Amygdala (tissue), 56 donors: Measurements from ENCODE around the gene MEX3C.

Experiments
- DNase-seq, 56 donors: peaks; one replicate each; lab custom pipeline; 2025; lab: John Stamatoyannopoulos, UW

Gene MEX3C

DNA sequence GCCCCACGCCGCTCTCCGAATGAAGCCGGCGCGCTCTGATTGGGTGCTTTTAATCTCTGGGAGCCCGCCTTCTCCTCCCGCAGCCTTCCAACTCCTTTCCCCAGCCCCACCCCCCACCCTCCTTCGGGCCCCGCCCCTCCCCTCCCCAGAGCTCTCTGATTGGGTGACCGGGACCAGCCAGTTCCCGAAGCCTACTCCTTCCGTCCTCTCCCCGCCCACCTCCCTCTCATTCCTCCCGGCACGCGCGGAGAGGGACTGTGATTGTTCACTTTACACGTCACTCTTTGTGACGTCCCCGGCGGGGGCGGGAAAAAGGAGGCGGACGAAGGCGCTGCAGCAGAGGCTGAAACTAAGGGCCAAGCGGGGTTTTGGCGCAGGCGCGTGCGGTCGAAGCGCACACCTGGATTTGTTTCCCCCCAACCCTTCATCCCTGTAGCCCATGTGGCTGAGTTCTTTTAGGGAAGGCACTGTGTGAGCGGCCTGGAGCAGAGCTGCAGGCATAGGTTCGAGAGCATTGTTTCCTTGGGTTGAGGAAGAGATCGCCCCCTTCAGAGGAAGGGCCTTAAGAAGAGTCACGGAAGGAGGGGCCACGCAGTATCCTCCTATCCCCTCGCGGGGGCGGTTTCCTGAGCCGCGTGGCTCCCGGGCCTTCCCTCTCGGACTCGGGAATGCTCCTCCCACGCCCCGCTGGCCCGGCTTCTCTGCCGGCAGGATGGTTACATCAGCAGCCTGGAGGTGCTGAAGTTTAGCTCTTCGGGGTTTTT is at the start of gene MEX3C:
Gene MEX3C, minus strand, starts transcription at position 21 of the 764 bp plus-strand sequence. CDS start 361 bp downstream, outside the sequence.
- peak; percentile 68 to 100 (median 99) for DNase-seq

DNA sequence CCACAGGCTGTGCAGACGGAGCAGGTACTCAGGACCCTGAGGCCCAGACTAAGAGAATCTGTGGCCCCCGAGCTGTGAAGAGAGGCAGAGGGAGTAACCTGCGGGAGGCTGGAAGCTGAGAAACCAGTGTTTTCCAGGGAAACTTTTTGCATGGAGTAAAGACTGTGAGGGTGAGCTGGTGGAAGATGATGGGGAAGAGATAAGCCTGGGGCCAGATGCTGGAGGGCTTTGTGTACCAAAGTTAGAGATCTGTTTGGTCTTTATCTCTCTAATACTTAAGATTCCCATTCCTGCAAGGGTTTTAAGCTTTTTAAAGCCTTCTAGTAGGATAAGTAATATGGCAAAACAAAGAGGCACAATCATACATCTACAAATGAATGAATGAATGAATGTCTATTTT is 43.7 kb upstream of the MEX3C start:
- DNase-seq, result no peak

DNA sequence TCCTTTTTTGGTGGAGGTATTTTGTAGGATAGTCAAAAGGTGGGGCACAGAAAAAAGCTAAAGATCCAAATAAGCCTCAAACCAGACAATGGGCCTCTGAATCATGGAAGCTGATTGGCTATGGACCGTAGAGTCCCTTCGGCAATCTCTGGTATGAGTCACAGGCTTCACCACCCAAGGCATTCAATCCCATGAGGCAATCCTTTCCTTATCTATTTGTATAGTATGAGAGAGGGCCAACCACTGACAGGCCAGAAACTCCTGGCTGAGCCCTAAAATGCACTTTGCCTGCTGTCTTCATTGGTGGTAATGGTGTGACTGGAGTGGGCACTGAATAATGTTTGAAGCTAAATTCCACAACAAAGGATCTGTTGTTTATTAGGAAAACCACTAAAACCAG is 38.7 kb upstream of the MEX3C start:
- no peak for DNase-seq

DNA sequence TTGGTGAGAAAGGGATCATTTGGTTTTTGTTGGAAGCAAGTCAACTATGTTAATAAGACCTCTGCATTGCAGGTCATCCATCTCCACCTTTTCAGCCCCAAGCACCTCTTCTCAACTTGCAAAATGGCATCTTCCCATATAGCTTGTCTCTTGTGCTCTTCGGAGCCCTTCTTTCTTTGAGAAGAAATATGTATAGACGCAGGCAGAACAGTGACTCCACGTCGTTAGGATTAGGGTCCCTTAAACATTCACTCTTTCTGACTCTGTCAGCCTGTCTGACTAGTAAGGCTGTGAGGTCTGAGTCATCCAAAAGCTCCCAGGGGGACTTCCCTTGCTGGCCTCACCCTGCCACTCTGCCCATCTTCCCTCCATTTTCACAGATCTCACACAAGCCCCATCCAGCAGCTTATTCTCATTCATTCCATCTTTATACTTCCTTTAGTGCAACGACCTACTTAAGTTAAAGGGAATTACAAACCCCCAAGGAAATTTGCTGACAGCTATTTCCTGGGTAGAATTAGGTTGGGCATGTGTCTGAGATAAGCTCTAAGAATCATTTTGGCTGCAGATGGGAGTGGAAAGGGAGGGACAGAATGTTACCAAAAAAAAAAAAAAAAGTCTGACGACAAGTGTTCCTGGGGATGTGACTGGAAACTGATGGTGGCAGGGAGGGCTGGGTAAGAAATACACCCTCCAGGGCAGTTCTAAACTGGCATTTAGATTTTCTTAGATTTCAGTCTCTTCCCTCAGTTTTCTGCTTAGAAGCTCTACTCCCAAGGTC is 37.7 kb upstream of the MEX3C start:
- DNase-seq, result no peak

DNA sequence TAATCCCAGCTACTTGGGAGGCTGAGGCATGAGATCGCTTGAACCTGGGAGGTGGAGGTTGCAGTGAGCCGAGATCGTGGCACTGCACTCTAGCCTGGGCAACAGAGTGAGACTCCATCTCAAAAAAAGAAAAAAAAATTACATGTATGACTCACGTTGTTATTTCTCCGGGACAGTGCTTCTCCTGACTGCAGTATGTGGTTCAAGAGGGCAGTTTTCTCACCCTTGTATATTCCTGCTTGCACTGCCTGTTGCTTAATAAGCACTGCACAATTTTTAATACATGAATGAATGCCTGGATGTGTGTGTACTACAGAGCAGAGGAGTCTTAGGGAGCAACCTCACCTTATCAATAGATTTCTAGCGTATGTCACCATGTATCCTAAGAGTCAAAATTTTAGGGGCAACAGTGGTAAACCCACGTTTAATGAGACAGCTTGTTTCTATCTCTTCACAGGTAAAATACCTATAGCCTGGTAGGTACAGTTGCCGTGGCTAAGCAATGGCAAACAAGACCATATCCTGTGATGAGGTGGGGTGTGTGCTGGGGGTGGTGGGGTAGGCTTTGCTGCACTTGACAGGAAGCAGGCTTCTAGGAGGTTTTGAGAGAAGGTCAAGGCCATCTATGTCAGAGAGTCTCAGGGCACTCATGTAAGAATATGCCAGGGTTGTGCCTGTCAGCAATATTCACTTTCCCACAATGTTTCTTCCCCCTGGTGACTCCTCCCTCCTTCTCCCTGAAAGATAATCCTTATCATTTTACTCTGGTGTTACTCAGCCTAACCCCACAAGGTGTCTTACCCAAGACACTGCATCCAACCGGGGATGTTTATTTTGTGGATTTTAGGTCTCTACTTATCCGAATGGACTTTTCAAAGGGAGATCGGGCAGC is 36.9 kb upstream of the MEX3C start:
- no peak for DNase-seq

DNA sequence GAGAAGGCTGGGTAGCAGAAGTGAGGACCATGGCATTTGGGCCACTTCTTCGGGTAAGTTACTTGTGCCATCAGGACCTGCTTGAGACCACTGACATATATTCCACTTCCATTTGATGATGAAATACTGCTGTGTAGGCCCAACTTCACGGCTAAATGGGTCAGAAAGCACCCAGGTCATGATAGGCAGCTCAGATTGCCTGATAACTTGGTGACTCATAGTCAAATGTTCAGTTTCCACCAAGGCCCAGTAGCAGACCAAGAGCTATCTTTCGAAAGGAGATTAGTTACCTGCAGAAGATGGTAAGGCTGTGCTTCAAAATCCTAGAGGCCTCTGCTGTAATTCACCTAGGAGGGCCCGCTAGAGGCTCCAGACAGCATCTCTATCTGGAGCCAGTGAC is 31.8 kb upstream of the MEX3C start:
- no peak for DNase-seq

DNA sequence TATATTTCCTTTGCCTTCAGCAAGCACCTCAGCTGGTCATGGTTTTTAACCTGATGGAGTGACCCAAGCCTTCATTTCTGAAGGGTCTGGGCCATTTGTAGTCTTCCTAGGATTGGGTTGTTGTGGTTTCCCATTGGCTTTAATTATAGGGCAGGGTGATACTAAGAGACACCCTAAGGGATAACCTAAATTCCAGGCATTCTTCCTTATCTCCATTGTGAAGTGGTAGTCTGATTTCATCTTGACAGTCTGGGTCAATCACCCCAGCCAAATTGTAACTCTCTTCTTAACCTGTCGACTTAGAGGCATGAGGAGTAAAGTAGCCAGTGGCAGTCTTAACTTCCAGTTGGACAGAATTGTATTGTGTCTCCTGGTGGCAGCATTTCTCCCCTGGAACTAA is 30.2 kb upstream of the MEX3C start:
- DNase-seq, result no peak

DNA sequence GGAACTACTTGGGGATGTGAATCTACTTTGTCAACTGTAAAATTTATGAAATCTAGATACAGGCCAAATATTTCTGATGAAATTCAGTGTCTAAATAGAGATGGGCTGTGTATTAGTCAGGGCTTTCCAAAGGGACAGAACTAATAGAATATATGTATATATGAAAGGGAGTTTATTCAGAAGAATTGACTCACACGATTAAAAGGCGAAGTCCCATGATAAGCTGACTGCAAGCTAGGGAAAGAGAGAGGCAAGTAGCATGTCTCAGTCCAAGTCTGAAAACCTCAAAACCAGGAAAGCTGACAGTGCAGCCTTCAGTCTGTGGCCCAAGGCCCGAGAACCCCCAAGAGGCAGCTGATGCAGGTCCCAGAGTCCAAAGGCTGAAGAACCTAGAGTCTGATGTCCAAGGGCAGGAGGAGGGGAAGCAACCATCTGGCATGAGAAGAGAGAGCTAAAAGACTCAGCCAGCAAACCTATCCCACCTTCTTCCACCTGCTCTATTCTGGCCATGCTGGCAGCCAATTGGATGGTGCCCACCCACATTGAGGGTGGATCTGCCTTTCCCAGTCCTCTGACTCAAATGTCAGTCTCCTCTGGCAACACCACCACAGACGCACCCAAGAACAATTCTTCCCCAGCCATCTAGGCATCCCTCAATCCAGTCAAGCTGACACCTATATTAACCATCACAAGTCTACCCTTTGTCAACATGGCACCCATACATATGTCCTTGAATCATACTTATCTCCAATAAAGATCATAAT is 29.3 kb upstream of the MEX3C start:
- no peak for DNase-seq

DNA sequence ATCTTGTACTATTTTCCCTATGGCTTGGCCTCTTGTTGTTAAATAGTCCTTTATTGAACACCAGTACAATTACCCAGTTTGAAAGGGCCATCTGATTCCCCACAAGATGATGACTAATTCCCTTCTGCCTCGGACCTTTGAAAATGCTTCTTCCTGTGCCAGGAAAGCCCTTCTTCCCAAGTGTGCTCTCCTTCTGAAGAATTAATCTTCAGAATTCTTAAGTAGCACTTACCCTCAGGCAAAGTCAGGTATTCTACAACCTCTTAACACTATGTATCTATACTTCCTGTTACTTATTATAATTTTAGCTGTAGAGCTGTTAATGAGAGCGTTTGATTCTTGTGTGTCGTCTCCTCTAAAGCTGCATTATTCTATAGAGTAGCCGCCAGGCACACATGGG is 28.6 kb upstream of the MEX3C start:
- no peak for DNase-seq

DNA sequence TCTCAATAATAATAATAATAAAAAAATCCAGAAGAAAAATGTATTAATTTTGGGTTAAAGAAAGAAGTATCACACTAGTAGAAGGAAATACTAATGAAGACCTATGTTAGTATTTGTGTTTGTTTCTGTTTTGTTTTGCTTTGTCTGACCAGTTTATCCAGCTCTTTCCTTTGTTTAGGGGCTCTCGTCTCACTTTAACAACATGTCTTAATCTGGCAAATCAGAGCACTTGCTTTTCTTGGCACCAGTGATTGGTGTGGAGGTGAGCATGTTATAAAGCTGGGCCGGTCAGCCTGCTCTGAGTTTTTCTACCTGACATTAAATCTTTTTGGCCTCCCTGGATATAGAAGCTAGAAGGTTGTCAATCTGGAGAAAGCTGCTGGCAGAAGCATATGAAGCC is 15.1 kb upstream of the MEX3C start:
- no peak for DNase-seq

DNA sequence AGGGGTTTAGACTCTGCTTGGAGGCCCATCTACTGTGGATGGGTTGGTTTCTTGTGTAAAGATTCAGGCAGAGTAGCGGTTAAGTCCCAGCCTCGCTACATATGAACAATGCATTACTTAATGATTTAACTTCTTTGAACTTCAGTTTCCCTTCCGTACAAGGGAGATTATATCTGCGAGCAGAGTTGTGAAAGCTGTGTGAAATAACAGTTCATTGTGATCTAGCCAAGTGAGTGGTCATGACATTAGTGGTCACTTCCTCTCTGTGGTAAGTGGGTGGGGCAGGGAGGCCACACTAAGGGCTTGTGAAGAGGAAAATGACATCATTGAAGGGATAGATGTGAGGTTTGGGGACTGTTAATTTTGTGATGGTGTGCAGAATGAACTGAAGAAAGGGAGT is 14.1 kb upstream of the MEX3C start:
- no peak for DNase-seq

DNA sequence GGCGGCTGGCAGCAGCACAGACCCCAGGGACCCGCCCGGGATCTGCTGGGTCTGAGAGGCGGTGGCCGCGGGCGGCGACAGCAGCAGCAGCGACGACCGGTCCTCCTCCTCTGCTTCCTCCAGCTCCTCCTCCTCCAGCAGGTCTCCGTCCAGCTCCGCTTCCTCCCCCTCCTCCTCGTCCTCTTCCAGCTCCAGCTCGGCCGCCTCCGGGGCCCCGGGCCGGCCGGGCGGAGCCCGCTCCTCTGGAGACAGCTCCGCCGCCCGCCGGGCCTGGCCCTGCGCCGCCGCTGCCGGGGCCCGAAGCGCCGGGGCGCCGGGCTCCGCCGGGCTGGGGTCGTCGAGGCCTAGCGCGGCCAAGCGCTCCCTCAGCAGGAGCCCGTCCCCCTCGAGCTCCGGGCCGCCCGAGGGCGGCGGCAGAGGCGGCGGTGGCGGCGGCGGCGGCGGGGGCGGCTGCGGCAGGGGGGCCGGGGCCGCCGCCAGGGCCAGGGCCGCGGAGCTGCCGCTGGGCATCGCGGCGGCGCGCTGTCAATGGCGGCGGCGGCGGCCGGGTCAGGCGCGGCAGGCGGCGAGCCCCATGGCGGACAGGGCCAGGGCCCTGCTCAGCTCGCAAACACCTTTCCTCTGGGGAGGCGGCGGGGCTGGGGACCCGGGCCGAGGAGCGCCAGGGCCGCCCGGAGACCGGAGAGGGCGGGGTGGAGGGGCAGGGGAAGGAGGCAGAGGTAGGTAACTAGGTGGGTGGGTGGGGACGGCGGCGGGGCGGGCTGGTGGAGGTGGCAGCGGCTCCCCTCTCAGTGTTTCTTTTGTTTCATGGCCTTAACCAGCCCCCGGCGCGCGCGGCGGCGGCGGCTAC is 445 bp downstream of the MEX3C start:
- peak in 36 of 56 donors; percentile 8 to 66 (median 34) for DNase-seq

DNA sequence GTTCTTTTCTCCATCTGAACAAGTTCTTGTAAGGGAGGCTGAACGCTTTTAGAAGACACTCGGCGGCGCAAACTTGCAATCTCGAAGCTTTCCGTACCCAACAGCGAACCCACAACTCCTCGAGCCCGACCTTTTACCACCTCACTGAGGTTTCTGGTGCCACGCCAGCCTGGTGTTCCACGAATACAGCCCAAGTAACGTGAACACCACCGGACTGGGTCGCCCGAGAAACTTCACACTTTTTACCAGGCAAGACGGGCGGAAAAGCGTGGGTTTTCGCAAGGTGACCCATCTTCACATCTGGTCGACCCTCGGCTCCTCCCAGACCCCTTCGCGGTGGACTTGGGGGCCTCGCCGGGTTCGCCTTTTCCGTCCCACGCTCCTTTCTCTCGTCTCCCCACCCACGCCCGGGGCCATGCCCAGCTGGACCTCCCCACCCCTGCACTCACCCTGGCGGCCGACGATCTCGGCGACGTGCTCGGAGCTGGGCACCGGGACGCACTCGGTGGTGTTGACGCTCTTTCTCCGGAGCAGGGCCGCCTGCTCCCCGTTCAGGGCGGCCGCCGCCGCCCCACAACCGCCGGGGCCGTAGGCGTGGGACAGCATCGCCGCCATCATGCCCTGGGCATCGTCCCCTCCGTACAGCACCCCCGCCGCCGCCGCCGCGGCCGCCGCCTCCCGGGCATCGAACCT is 1.2 kb downstream of the MEX3C start:
- DNase-seq, result peak in 40 of 56 donors; percentile 8 to 57 (median 34)

DNA sequence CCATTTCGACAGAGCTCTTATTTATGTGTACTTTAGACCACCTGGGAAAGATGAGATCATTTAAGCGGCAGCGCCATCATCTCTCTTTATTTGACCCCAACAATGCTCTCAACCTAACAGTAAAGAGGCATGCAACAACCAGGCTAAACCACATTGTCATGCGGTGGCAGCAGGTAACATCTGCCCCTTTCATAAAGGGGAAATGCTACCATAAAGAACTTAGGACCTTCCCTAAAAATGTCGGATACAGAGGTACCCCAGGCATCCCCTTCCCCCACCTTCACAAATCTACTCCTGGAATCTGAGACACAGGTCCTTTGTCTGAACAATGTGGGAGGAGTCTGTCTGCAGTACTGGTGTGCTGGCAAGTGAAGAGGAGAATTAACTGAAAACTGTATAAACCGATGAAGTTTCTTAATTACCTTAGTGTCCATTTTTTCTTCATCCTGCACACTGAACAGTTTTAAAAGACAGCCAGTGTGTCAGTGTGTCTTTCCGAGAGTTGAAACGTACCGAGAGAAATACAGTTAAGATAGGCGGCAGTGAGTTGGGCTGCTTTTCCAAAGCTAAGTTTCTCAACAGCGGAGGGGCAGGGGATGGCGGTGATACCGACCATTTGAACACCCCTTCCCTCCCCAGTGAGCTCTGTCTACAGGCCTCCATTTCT is 1.9 kb downstream of the MEX3C start:
- peak in 6 of 56 donors; percentile 4 to 48 (median 22) for DNase-seq

DNA sequence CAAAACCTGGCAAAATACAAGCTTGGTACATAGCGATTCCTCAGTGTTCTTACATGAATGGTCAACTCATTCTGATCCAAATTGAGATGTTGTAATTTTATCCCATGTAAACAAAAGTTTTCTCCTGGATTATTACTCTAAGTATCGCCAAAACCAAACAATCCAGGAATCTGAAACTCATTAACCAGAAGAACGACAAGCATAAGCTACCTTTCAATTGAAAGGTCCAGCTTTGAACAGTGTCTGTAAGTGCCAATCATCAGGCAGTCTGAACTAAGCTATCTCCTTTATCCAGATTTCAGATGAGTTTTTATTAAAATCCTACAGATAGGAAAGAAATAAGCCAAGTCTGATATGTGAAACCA is 2.4 kb downstream of the MEX3C start:
- DNase-seq, result no peak

DNA sequence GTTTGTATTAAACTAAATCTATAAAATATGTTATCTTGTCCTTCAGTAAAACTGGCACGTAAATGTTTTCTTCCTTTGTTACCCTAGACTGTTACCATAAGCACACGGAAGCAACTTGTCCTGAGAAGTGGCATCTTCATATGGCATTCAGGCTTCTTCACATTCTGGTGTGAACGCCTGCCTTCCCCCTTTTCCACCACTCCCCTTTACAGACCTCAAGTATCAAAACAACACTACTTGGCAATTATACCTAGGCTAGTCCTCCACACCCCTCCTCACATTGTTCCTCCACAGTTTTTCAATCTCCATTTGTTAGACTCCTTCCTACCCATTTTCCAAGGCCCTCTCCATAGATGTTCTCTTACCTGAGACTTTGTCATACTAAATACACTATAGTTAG is 2.9 kb downstream of the MEX3C start:
- no peak for DNase-seq

DNA sequence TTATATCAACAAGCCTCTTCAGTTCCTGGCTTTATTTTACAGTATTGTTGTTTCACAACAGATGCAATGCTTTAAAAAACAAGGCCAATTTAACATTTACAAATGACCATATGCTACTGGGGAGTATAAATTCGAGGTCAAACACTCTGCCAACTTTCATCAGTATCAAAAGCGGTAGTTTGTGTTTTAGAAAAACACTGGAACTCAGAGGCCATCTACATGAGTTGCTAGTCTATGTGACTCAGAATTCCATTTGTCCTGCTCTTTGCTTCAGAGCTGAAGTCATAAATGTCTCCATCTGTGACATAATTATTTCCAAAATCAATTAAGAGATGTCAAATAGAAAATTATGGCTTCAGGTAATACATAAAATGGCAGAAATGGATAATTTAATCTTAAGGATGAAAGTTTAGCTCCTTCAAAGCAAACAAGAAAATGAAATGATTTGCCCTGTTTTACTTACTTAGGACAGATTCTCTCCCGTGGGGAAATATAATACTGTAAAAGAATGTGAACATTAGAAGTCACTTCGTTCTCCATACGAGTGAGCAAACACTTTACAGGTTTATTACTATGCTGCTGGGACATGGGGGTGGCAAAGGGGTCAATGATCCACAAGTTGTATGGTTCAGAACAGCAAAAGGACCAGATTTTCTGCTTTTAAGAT is 3.7 kb downstream of the MEX3C start:
- DNase-seq, result no peak

DNA sequence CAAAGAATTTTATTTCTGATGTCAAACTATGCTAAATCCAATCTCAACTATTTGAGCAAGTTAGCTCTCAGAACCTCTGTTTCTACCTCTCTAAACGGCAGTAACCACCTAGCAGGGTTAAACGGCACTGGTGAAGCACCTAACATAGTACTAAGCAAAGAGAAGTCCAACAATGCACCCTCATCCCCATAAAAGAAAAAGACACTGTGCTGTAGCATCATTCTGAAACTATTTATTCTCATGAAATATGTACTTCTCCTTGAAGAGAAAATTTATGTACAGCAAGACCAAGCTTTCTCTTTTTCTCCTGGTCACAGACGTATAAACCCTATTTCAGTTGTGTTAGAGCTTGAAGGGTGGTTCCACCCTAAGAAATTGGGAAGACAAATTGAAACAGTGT is 4.8 kb downstream of the MEX3C start:
- DNase-seq, result no peak
